K562 treated with DMSO at 1 percent for 12 hours (cell line): Measurements from ENCODE around the gene PROCR. TPM values are rescaled to one million over a fixed set of nuclear protein-coding genes. Genes with fewer than 3 reads are reported as not detected.

Experiments
- total RNA-seq: library from RNA; unstranded; fragments of 300-600 nt; gene quantifications from 2 replicates; pipeline ENCODE4 v1.2.3, GENCODE V29; 2022; ENCODE audit not compliant: insufficient read depth

The PROCR gene
- total RNA-seq: 14.7 and 15.9 TPM in 2 replicates

DNA sequence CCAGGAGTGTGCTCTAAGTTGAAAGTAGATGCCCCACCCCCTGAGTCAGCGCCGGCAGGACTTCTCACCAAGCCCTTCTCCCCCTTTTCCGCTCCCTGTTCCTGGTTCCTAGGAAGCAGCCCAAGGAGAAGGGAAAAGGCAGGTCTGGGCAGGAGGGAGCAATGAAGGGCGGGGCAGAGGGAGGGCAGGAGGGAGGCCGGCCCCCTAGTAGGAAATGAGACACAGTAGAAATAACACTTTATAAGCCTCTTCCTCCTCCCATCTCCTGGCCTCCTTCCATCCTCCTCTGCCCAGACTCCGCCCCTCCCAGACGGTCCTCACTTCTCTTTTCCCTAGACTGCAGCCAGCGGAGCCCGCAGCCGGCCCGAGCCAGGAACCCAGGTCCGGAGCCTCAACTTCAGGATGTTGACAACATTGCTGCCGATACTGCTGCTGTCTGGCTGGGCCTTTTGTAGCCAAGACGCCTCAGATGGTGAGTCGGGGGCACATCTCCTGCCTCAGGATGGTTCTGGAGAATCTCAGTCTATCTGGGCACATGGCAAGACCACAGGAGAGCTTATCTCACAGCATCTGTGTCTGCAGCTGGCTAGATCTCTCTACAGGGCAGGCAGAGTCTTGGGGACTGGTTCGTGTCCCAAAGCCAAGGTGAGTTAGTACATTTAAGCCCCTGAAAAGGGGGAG is at the start of gene PROCR:
Gene PROCR, plus strand, starts transcription at position 320 of the 681 bp plus-strand sequence. Its CDS starts 83 bp downstream, at position 403.

DNA sequence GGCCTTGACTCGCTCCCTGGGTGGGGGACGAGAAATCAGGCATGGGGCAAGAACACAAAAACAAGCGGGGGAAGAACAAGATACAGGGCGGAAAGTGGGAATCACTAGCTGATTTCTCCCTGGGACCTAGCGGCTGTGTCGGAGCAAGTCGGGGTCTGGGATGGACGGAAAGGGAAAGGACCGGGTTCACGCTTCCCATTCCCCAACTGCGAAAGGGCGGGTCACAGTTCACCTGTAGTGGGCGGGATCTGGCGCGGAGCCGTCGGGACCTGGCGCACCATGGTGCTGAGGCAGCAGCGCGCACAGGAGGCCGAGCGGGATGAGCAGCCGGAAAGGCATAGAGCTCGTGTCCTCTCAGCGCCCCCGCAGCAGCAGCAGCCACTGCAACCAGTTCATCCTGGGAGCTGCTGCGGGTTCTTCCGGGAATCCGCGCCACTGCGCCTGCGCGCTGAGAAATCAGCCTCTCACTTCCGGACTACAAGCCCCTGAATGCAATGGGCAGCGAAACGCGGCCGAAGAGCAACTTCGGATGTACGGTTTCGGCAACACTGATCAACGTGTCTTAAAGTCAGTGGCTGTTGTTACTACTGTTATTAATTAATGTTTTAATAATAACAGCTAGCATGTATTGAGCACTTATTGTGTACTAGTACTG is 24.8 kb upstream of the PROCR start, which contains the start of gene EDEM2:
Gene EDEM2, minus strand, starts transcription at position 417 of the 655 bp plus-strand sequence. Its CDS starts 78 bp downstream, at position 339.

DNA sequence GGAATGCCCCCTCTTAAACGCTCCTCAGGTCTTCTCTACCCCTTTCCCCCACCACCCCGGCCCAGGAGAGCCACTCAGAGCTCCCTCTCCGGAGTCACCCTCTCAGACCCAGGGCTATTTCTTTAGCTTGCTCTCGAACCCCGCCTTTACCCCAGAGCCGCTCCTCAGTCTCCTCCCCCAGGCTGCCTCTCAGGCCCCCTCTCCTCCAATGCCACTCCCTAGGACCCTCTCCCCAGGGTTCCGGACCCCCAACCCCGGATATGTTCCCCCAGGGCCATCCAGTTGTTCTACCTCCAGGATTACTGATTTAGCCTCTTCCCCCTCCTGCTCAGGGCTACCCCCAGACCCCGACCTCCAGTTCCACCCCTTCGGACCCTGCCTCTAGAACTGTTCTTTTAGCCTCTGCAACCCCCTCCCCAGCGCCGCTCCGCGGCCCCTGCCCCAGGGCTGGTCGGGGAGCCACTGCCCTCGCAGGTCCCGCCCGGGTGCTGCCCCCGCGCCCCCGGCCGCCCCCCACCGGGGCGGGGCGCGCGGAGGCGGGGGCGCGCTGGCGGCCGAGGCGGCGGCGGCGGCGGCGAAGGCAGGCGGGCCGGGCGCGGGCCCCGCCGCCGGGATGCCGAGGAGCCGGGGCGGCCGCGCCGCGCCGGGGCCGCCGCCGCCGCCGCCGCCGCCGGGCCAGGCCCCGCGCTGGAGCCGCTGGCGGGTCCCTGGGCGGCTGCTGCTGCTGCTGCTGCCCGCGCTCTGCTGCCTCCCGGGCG is 54.4 kb downstream of the PROCR start, which contains the start of gene MMP24:
Gene MMP24, plus strand, starts transcription at position 565 of the 758 bp plus-strand sequence. Its CDS starts 49 bp downstream, at position 614.

Other genes with a start within 250 kb of the PROCR start
- 46.8 and 63.6 TPM in 2 replicates for gene GSS, start 216.3 kb upstream of the PROCR start, total RNA-seq
- gene MYH7B, start 216.2 kb upstream of the PROCR start, total RNA-seq: not detected in 2 replicates
- 67.0 and 96.4 TPM in 2 replicates for gene TRPC4AP, start 79.3 kb upstream of the PROCR start, total RNA-seq
- gene EDEM2, start 24.7 kb upstream of the PROCR start, total RNA-seq: 23.9 and 26.9 TPM in 2 replicates
- 0.35 TPM in 1 of 2 replicates, not detected in the other for gene MMP24, start 54.6 kb downstream of the PROCR start, total RNA-seq
- gene MMP24OS, start 106.0 kb downstream of the PROCR start, total RNA-seq: 108 and 115 TPM in 2 replicates
- gene EIF6, start 112.7 kb downstream of the PROCR start, total RNA-seq: 147 and 233 TPM in 2 replicates
- gene FAM83C, start 120.4 kb downstream of the PROCR start, total RNA-seq: not detected in 2 replicates
- 22.2 and 48.6 TPM in 2 replicates for gene UQCC1, start 239.9 kb downstream of the PROCR start, total RNA-seq